Fibroblast of pulmonary artery (primary cell): Measurements from ENCODE around the gene SLC12A6.

Experiments used
- DNase-seq: peaks from one replicate; pipeline ENCODE4 v3.0.0-alpha.2; 2010; ENCODE audit warnings: low read depth
- H3K4me3 ChIP-seq: replicated peaks from 2 replicates; pipeline ENCODE4 v1.5.1; 2011; ENCODE audit warnings: low read depth, mild to moderate bottlenecking, control low read depth, low read length, moderate library complexity
- TF ChIP-seq, protein P1 (sequence below): IDR thresholded peaks from 2 replicates; pipeline ENCODE4 v1.5.1; 2011; ENCODE audit warnings: mild to moderate bottlenecking, control low read depth, low read length, inconsistent platforms; ENCODE audit errors: missing control alignments

Gene SLC12A6

DNA sequence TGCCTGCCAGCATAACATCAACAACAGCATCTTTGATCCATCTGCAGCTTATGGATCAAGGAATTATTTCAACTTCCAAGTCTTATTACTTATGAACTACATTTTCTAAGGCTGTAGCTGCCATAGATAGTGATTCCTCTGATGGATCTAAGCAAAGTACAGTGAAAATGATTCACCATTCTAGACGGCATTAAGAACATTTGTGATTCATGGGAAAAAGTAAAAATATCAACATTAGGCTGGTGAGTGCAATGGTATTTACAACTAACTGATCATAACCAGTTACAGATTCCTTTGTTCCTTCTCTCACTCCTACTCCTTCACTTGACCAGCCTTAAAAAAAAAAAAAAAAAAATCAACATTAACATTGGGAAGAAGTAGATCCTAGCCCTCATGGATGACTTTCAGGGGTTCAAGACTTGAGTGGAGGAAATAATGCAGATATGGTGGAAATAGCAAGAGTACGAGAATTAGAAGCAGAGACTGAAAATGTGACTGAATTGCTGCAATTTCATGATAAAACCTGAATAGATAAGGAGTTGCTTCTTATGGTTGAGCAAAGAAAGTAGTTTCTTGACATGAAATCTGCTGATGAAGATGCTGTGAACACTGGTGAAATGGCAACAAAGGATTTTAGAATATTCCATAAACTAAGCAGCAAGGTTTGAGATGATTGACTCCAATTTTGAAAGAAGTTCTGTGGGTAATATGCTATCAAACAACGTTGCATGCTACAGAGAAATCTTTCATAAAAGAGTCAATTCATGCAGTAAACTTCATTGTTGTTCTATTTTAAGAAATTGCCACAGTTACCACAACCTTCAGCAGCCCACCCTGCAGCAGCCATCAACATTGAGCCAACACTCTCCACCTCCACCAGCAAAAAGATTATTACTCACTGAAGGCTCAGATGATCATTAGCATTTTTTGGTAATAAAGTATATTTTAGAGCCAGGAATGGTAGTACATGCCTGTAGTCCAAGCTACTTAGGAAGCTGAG lies 22.8 kb downstream of the SLC12A6 start:
- TF ChIP-seq, protein P1, sequence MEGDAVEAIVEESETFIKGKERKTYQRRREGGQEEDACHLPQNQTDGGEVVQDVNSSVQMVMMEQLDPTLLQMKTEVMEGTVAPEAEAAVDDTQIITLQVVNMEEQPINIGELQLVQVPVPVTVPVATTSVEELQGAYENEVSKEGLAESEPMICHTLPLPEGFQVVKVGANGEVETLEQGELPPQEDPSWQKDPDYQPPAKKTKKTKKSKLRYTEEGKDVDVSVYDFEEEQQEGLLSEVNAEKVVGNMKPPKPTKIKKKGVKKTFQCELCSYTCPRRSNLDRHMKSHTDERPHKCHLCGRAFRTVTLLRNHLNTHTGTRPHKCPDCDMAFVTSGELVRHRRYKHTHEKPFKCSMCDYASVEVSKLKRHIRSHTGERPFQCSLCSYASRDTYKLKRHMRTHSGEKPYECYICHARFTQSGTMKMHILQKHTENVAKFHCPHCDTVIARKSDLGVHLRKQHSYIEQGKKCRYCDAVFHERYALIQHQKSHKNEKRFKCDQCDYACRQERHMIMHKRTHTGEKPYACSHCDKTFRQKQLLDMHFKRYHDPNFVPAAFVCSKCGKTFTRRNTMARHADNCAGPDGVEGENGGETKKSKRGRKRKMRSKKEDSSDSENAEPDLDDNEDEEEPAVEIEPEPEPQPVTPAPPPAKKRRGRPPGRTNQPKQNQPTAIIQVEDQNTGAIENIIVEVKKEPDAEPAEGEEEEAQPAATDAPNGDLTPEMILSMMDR = no peak
- DNase-seq = no peak
- H3K4me3 ChIP-seq = no peak overlapping the region

DNA sequence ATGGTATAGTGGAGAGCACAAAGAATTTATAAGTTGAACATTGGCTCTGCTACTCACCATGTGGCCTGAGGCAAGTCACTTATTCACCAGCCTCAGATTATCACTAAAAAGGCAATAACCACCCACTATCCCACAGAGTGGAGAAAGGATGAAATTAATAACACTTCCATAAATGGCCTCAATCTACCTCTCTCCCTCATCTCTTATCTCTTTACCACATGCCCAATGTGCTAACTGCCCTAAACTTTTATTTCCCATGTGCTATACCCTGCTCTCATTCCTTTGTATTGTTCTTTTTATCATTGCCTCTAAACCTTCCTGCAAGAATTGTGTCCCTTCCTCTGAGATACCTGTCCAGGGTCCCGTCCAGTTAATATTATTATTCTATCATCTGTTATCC lies 26.0 kb downstream of the SLC12A6 start:
- no peak for DNase-seq
- no peak overlapping the region for H3K4me3 ChIP-seq
- TF ChIP-seq, protein P1 = no peak

DNA sequence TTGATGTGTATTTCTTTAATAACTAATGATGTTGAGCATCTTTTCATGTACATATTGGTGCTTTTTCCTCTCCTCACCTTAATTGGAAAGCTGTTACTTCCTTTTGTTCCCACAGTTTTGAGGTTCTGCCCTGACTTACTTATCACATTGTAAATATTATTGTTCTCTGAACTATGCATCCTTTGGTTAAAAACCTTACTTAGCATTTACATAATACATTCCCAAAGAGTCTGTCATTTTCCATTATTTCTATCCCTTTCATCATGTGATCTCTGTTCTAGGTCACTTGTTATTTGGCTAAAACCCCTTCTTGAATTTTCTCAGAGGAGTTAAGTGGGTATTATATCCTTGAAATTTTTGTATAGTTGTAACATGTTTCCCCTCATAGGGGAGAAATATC lies 33.0 kb downstream of the SLC12A6 start:
- DNase-seq = peak; percentile 69
- H3K4me3 ChIP-seq = no peak overlapping the region
- TF ChIP-seq, protein P1 = no peak

DNA sequence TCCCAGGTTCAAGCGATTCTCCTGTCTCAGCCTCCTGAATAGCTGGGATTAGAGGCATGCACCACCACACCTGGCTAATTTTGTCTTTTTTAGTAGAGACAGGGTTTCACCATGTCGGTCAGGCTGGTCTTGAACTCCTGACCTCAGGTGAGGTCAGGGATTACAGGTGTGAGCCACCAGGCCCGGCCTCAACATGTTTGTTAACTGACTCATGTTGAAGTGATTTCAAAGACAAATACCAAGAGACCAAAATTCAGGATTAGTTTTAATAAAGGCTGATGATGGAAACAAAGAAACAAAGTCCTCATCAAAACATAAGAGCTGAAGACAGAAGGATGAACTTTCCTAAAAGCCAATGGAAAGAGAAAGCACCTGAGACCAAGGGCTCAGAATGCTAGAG lies 36.5 kb downstream of the SLC12A6 start:
- TF ChIP-seq, protein P1 = no peak
- H3K4me3 ChIP-seq = no peak overlapping the region

DNA sequence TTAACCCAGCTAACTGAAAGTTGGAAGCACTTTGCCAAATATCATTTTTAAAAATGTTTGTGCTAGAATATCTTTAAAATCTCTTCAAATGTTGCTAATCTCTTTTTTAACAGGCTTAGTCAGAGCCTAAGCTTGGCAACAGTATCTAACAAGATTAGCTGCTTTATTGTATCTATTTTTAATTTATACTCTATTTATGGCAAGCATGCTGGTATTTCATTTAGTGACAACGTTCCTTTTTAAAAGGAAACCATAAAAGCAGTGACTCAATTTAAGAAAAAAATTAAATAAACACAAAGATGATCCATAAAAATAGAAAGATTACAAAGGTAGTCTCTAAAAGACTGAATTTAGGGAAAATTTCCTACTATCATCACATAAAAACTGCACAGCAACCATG lies 40.5 kb downstream of the SLC12A6 start:
- TF ChIP-seq, protein P1 = no peak
- H3K4me3 ChIP-seq = no peak overlapping the region
- no peak for DNase-seq

More for the DNA sequence above, 36.5 kb downstream of the SLC12A6 start:
- DNase-seq = no peak

DNA sequence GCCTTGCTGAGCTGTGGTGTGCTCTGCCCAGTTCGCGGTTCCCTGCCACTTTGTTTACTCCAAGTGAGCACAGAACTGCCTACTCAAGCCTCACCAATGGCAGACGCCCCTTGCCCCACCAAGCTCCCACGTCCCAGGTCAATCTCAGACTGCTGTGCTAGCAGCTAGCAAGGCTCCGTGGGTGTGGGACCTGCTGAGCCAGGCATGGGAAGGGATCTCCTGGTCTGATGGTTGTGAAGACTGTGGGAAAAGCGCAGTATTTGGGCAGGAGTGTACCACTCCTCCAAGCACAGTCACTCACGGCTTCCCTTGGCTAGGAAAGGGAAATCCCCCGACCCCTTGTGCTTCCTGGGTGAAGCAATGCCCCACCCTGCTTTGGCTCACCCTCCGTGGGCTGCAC lies 45.0 kb downstream of the SLC12A6 start:
- no peak overlapping the region for H3K4me3 ChIP-seq
- TF ChIP-seq, protein P1 = no peak
- DNase-seq = no peak
